Measurements from ENCODE around the gene ICAM1. TPM values are rescaled to one million over a fixed set of nuclear protein-coding genes. Genes with fewer than 3 reads are reported as not detected.

Gene ICAM1
- total and polyA plus RNA-seq, 2 of the 13 experiments (the other 11 are each of a cell fraction or from before 2014, with no cell fraction given), result 37.9 to 98.4 TPM

DNA sequence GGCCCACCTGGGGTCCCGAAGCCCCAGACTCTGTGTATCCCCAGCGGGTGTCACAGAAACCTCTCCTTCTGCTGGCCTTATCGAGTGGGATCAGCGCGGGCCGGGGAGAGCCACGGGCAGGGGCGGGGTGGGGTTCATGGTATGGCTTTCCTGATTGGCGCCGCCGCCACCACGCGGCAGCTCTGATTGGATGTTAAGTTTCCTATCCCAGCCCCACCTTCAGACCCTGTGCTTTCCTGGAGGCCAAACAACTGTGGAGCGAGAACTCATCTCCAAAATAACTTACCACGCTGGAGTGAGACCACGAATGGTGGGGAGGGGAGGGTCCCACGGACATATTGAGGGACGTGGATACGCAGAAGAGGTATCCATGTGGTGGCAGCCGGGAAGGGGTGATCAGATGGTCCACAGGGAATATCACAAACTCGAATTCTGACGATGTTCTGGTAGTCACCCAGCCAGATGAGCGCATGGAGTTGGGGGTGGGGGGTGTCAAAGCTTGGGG is 17.8 kb downstream of the ICAM1 start (continued):
- TF ChIP-seq GLI4 (CRISPR knock-in tag; IDR thresholded peaks at IDR 0.05; ENCODE audit: borderline replicate concordance) (0 out of 2 replicates have a peak, but pooled peaks have one; percentile 28), DRAP1 (CRISPR knock-in tag; IDR thresholded peaks at IDR 0.05) (peak; percentile 31; the same call in 1 of the 2 replicates), ZNF230 (CRISPR knock-in tag; IDR thresholded peaks at IDR 0.05) (peak; percentile 27; the same call in 1 of the 2 replicates), ZMAT3 (CRISPR knock-in tag; conservative IDR thresholded peaks at IDR 0.05) (0 out of 2 replicates have a peak, but pooled peaks have one; percentile 16), SNAPC2 (CRISPR knock-in tag; IDR thresholded peaks at IDR 0.05) (no peak), TMF1 (CRISPR knock-in tag; IDR thresholded peaks at IDR 0.05; ENCODE audit: low read depth) (peak; percentile 29; the same call in 1 of the 2 replicates), ZFP62 (CRISPR knock-in tag; IDR thresholded peaks at IDR 0.05) (no peak), TBP (CRISPR knock-in tag; IDR thresholded peaks at IDR 0.05) (no peak), REPIN1 (CRISPR knock-in tag; IDR thresholded peaks at IDR 0.05; ENCODE audit: borderline replicate concordance, low read depth) (0 out of 2 replicates have a peak, but pooled peaks have one; percentile 8), RBFOX2 (IDR thresholded peaks at IDR 0.05; ENCODE audit: low read depth, low read length) (0 out of 2 replicates have a peak, but pooled peaks have one; percentile 1), ZNF33A (CRISPR knock-in tag; IDR thresholded peaks at IDR 0.05; ENCODE audit: borderline replicate concordance) (no peak), ZFP82 (CRISPR knock-in tag; IDR thresholded peaks at IDR 0.05; ENCODE audit: borderline replicate concordance) (peak; percentile 53; the same call in 1 of the 2 replicates), ZNF510 (CRISPR knock-in tag; IDR thresholded peaks at IDR 0.05; ENCODE audit: low read depth) (peak; percentile 62; the same call in 1 of the 2 replicates), ZNF136 (CRISPR knock-in tag; IDR thresholded peaks at IDR 0.05; ENCODE audit: low read depth) (peak; percentile 59), JARID2 (CRISPR knock-in tag; IDR thresholded peaks at IDR 0.05; ENCODE audit: insufficient replicate concordance) (no peak), POLR2A (IDR thresholded peaks at IDR 0.05; ENCODE audit: insufficient read depth in 1 of 2, low read depth in 2 of 2, low read length in 2 of 2) (peak in 1 of 2 experiments; percentile 53; a peak in 2 of 4 replicates), ATF7 (IDR thresholded peaks at IDR 0.05) (no peak), ATF7 (CRISPR knock-in tag; IDR thresholded peaks at IDR 0.05) (0 out of 2 replicates have a peak, but pooled peaks have one; percentile 58), ZNF205 (CRISPR knock-in tag; IDR thresholded peaks at IDR 0.05) (no peak), NBN (conservative IDR thresholded peaks at IDR 0.05) (no peak), IKZF5 (CRISPR knock-in tag; IDR thresholded peaks at IDR 0.05) (0 out of 2 replicates have a peak, but pooled peaks have one; percentile 4)
- TF ChIP-seq, protein P1, sequence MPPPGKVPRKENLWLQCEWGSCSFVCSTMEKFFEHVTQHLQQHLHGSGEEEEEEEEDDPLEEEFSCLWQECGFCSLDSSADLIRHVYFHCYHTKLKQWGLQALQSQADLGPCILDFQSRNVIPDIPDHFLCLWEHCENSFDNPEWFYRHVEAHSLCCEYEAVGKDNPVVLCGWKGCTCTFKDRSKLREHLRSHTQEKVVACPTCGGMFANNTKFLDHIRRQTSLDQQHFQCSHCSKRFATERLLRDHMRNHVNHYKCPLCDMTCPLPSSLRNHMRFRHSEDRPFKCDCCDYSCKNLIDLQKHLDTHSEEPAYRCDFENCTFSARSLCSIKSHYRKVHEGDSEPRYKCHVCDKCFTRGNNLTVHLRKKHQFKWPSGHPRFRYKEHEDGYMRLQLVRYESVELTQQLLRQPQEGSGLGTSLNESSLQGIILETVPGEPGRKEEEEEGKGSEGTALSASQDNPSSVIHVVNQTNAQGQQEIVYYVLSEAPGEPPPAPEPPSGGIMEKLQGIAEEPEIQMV (CRISPR knock-in tag; IDR thresholded peaks at IDR 0.05; ENCODE audit: low read depth), result no peak
- TF ChIP-seq, protein P2, sequence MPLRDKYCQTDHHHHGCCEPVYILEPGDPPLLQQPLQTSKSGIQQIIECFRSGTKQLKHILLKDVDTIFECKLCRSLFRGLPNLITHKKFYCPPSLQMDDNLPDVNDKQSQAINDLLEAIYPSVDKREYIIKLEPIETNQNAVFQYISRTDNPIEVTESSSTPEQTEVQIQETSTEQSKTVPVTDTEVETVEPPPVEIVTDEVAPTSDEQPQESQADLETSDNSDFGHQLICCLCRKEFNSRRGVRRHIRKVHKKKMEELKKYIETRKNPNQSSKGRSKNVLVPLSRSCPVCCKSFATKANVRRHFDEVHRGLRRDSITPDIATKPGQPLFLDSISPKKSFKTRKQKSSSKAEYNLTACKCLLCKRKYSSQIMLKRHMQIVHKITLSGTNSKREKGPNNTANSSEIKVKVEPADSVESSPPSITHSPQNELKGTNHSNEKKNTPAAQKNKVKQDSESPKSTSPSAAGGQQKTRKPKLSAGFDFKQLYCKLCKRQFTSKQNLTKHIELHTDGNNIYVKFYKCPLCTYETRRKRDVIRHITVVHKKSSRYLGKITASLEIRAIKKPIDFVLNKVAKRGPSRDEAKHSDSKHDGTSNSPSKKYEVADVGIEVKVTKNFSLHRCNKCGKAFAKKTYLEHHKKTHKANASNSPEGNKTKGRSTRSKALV (CRISPR knock-in tag; IDR thresholded peaks at IDR 0.05), result no peak
- TF ChIP-seq, protein P3, sequence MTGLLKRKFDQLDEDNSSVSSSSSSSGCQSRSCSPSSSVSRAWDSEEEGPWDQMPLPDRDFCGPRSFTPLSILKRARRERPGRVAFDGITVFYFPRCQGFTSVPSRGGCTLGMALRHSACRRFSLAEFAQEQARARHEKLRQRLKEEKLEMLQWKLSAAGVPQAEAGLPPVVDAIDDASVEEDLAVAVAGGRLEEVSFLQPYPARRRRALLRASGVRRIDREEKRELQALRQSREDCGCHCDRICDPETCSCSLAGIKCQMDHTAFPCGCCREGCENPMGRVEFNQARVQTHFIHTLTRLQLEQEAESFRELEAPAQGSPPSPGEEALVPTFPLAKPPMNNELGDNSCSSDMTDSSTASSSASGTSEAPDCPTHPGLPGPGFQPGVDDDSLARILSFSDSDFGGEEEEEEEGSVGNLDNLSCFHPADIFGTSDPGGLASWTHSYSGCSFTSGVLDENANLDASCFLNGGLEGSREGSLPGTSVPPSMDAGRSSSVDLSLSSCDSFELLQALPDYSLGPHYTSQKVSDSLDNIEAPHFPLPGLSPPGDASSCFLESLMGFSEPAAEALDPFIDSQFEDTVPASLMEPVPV (CRISPR knock-in tag; IDR thresholded peaks at IDR 0.05), result peak; percentile 39; the same call in 1 of the 2 replicates

Data from HepG2 (cell line).